Left cardiac atrium (tissue), 4 donors: ENCODE results near the gene NAPSA. TPM values are rescaled to one million over a fixed set of nuclear protein-coding genes. Genes with fewer than 3 reads are reported as not detected.
A peak's percentile ranks its signal among the peaks of the same experiment; 100 is the strongest.
"Not testable (repeated sequence)": the region's sequence is repeated elsewhere in the genome, so short reads cannot be mapped to it uniquely, and the experiment has no call there.

Source experiments
- ATAC-seq, 2 donors: fragments of 200-7000 bp; cut with Tn5 transposase; one replicate each; pipeline ENCODE4 v1.9.1; 2020; ENCODE audit warnings: mild to moderate bottlenecking in 2 of 2, moderate library complexity in 2 of 2
- DNase-seq: peaks from one replicate; pipeline ENCODE4 v3.0.0-alpha.2; 2020
- intact Hi-C, 2 donors: fragments of 100-400 bp; cut with DNase I; formaldehyde crosslinking; loops; one replicate each; pipeline versions ENCODE4 v1.14.1 to v1.15.1; 2022 to 2023
- total RNA-seq, 2 donors: library from RNA; stranded (reverse); fragmentation: NEBNext Ultra II Directional; extraction: Animal tissue kit (Norgen Biotek cat#: 25700); gene quantifications; one replicate each; pipeline ENCODE4 v1.2.1, GENCODE V29; 2021
- donor health status: DM: no; HTN: yes; CAD: no.
- donor health status: DM: no; HTN: yes; CAD: no; lungs with severe emphysema.
- donor health status: DM: yes; HTN: yes; CAD: no.
- donor health status: Dilated cardiomyopathy.

The NAPSA gene
- total RNA-seq, 2 donors from 2014 or later, result 0.47 to 0.97 TPM

DNA sequence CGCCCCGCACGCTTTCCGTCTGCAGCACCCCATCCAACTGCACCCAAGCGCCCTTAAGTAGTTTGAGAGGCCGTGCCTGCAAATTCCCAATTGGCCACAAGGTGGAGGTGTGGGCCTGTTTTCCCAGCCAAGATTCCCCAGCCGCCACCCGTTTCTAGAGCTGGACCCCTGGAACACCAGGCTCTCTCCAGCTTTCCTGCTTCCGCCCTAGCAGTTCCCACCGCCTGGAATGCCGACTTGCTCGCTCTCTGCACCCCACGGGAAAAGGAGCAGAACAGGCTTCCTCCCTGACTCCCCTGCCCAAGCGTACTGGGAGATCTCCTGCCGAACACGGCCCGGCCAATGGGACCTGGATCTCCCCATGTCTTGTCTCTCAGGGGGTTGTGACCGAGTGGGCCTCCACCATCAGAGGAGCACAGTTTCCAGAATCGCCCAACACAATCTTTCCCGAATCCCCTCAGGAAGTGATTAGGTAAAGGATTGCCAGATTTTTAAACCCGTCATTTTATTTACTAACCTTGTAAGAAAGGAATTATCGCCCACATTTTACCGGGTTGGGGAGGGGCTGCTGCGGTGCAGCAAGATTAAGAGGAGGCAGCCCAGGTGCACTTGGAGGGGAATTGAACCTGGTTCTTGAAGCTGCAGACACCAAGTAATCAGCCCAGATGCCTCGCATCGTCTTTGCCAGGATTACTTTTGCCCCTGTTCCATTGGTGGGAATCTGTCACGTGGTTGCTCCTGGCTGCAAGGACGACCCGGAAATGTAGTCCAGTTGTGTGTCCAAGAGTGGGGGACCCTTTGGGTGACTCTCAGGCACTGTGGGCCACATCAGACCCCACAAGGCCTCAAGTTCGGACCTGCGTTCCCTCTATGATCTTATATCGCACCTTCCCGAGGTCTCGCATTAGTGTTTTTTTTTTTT is 3.5 kb upstream of the NAPSA start:
- DNase-seq (peak; percentile 82), ATAC-seq (peak; percentile 97)
- intact Hi-C loops, result loop anchor here (2.0 to 10.0 kb wide), 3 partner anchors 92 to 556 kb away; no protein-coding TSS in a partner anchor

DNA sequence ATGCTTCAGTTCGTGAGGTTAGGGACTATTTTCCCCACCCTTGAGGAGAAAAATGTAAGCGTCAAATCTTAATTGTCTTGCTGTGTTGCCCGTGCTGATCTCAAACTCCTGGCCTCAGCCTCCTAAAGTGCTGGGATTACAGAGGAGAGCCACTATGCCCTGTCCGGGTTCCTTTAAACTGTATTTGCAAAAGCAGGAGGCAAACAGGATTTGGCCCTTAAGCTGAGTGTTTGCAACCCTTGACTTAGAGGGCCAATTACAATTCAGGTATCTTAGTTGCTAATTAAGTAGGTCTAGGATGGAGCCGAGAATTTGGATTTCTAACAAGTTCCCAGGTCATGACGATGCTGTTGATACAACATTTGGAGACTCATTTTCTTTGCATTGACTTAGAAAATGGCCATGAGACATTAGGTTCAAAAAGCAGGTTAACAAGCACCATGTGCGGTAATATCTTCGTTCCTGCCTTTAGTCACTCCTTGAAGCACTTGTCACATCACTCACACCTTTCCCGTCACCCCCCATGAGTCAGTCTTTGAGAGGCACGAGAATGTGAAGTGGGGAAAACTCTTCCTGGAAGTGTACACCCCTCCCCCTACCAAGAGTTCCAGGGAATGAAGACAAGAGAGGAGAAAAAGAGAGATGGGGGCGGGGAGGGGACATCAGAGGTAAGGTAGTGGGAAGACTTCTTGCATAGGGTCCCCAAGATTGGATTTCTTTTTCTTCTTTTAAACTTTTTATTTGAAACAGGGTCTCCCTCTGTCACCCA is 2.6 kb downstream of the NAPSA start:
- DNase-seq, result no peak
- ATAC-seq, result peak in 1 of 2 donors; percentile 28
- intact Hi-C loops, result loop anchor here (5.0 to 10.0 kb wide), 2 partner anchors 49 to 562 kb away; no protein-coding TSS in a partner anchor

DNA sequence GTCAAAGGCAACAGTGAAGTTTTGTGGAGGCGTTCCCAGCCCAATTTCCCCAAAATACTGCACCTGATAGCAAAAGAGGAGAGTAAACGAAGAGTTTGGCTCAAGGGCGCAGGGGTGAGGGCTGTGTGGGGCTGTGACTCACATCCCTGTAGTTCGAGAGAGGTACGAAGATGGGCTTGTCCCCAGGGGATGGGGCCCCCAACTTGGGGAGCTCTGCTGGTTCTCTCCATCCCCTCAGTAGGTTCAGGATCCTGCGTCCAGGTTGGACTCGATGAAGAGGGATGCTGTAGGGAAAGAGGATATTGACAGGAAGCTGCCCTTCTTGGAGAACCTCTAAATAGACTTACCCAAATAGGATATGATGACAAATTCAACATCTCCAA is 3.4 kb downstream of the NAPSA start:
- intact Hi-C loops, result loop anchor here (5.0 to 10.0 kb wide), 2 partner anchors 50 to 563 kb away; no protein-coding TSS in a partner anchor
- ATAC-seq (no peak), DNase-seq (no peak)

- DNase-seq, result no peak
- ATAC-seq, result no peak
Observed at GRCh38 chr19:50361290-50362029, 4.0 kb downstream of the NAPSA start.

DNA sequence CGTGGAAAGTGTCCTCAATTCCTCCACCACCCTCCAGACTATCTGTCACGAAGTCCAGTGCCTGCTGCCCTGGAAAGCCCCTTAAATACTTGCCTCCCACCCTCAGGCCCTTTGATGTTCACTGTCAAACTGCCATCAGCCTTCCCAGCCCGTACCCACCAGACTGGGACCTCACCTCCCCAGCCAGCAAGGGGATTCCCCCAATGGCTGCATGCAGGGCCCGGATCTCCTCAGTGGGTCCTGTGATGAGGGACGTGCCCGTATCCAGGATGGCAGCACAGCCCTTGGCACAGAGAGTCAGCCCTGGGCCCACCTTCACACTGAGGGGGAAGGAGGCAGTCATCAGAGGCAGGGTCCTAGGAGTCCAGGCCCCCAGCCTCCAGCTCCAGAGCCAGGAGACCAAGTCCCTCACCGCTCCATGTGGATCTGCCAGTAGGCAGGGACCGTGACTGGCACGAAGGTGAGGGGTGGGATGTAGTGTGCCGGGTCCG is 6.1 kb downstream of the NAPSA start:
- no peak for ATAC-seq
- DNase-seq, result no peak
- intact Hi-C loops, result loop anchor here in 1 of 2 donors (10.0 kb wide), 1 partner anchor 425 kb away; no protein-coding TSS in a partner anchor

More at GRCh38 chr19:50361290-50362029, 4.0 kb downstream of the NAPSA start:
- intact Hi-C loops, result loop anchor here (5.0 to 10.0 kb wide), 2 partner anchors 51 to 563 kb away; no protein-coding TSS in a partner anchor

- DNase-seq, result peak; percentile 83
- intact Hi-C loops, result loop anchor here in 1 of 2 donors (10.0 kb wide), 1 partner anchor 426 kb away; no protein-coding TSS in a partner anchor
- peak; percentile 70 to 80 for ATAC-seq
Observed at GRCh38 chr19:50358483-50359327, 6.7 kb downstream of the NAPSA start.

DNA sequence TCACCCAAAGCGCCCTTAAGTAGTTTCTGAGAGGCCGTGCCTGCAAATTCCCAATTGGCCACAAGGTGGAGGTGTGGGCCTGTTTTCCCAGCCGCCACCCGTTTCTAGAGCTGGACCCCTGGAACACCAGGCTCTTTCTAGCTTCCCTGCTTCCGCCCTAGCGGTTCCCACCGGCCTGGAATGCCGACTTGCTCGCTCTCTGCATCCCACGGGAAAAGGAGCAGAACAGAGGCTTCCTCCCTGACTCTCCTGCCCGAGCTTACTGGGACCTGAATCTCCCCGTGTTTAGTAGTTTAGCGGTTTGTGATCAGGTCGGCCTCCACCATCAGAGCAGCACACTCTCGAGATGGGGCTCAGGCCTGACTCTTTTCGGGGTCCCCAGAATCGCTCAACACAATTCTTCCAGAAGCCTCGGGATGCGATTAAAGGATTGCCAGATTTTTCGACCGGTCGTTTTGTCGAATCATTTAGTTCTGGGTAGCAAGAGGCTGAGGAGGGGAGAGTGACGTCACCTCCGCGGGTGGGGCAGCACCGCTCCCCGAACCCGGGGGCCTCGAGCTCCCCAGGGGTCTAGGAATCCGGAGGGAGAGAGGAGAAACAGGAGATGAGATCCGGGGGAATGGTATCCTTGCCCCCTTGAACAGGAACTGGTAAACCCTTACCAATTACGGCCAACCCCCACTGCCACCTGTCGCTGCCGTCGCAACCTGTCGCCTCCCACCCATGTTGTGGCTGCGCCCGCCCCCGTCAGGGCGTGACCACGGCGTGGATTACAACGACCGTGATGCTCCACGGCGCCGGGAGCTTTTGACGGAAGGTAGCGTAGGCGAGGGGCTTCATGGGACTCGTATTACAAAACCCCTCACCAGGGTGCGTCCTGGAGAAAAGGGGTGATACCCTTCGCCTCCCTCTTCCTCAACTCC is 8.0 kb downstream of the NAPSA start:
- DNase-seq (peak; percentile 83), ATAC-seq (peak; percentile 75 to 83)
- intact Hi-C loops, result loop anchor here (2.0 to 10.0 kb wide), 2 partner anchors 103 to 427 kb away; no protein-coding TSS in a partner anchor

DNA sequence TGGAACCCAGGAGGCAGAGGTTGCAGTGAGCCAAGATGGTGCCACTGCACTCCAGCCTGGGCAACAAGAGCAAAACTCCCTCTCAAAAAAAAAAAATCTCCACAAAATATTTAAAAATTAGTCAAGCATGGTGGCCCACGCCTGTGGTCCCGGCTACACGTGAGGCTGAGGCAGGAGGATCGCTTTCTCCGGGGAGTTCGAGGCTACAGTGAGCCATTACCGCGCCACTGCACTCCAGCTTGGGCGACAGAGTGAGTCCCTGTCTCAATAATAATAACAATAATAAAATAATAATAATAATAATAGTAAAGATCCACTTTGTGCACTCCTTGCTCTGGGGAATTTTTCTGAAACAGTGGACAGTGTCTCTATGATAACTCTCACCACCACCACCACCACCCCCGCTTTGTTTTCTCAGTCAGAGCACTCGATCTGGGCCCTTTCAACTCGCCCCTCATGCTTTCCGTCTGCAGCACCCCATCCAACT is 8.7 kb downstream of the NAPSA start:
- DNase-seq (no peak), ATAC-seq (no peak)
- intact Hi-C loops, result loop anchor here (2.0 to 10.0 kb wide), 2 partner anchors 104 to 428 kb away; no protein-coding TSS in a partner anchor

GRCh38 chr19:50353487-50353880 is 12.0 kb downstream of the NAPSA start:
- not testable (repeated sequence) for ATAC-seq, DNase-seq
- intact Hi-C loops, result loop anchor here in 1 of 2 donors (10.0 kb wide), 1 partner anchor 431 kb away; no protein-coding TSS in a partner anchor

- DNase-seq, result no peak
- intact Hi-C loops, result loop anchor here in 1 of 2 donors (10.0 kb wide), 1 partner anchor 433 kb away; no protein-coding TSS in a partner anchor
- ATAC-seq, result no peak
Observed at GRCh38 chr19:50352242-50352641, 13.2 kb downstream of the NAPSA start.

- DNase-seq (no peak), ATAC-seq (no peak)
- intact Hi-C loops, result loop anchor here in 1 of 2 donors (10.0 kb wide), 1 partner anchor 435 kb away; no protein-coding TSS in a partner anchor
Observed at GRCh38 chr19:50349277-50350057, 16.0 kb downstream of the NAPSA start.

DNA sequence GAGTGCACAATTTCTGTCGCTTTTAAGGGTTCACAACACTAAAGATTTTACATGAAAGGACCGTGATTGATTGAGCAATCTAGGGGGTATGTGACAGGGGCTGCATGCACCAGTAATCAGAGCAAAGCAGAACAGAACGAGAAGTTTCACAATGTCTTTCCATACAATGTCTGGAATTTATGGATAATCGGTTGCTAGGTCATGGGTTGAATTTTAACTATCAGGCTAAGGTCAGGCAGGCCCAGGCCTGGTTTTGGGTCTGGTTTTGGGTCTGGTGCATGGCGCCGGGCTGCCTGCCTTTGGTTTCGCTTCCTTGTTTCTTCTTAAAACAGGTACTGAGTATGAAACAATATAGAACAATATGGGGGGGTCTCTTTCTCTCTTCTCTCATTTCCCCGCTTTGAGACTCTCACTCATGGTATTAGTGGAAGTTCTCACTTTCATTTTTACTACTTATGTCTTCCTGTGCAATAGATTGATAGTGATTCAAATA is 18.3 kb downstream of the NAPSA start:
- DNase-seq, intact Hi-C loops, ATAC-seq: not testable (repeated sequence)

DNA sequence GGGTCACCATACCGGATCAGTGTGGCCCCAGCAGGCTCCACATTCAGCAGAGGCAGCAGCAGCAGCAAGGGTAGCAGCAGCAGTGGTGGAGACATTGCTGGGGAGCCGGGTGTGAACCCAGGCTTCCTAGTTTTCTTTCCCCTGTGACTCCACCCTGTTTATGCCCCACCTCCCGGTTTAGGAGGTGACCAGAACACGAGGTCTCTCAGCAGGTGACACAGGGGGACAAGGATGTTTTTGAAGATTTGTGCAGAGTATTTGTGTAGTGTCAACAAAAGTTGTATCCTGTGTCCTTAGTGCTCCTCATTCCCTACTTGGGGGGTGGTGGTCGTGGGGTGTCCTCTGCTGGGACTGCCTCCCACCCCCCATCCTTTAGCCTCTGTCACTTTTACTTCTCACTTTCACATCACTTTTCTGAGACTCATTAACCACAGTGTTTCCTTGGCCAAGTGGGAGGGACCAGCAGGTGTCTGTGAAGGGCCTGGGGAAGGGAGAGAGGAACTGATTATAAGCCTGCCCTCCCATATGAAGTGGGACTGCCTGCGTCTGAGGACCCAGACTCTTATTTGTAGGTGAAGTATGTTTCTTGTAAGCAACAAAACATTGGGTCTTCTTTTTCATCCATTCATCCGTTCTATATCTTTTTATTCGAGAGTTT is 20.6 kb downstream of the NAPSA start:
- intact Hi-C loops, result no loop called here
- DNase-seq (no peak), ATAC-seq (no peak)

- DNase-seq, result no peak
- peak in 1 of 2 donors; percentile 70 for ATAC-seq
- intact Hi-C loops, result no loop called here
Observed at GRCh38 chr19:50341091-50341564, 24.3 kb downstream of the NAPSA start.

GRCh38 chr19:50340331-50340730 is 25.1 kb downstream of the NAPSA start:
- no peak for ATAC-seq
- DNase-seq, result no peak
- intact Hi-C loops, result no loop called here
